CD4-positive, alpha-beta T cell (primary cell): ENCODE results near the gene RGMA. TPM values are rescaled to one million over a fixed set of nuclear protein-coding genes. Genes with fewer than 3 reads are reported as not detected.

Source experiments
- ATAC-seq: fragments of 200-7000 bp; cut with Tn5 transposase; one replicate; pipeline ENCODE4 v1.10.0; 2022; ENCODE audit warnings: mild to moderate bottlenecking; ENCODE audit not compliant: poor library complexity
- CTCF ChIA-PET: fragments of 350-600 bp; sonication (Branson Sonifier 250); formaldehyde crosslinking; loops from one replicate; lab custom pipeline; 2021; ENCODE audit warnings: antibody characterized with exemption, inconsistent platforms; lab: Charles Lee
- POLR2A ChIA-PET: fragments of 350-600 bp; sonication (Branson Sonifier 250); formaldehyde crosslinking; loops from one replicate; lab custom pipeline; 2021; ENCODE audit warnings: antibody characterized with exemption, inconsistent platforms; lab: Charles Lee
- DNase-seq, 14 experiments: peaks; one replicate each; pipeline ENCODE4 v3.0.0-alpha.2; 2013 to 2020; ENCODE audit warnings: mixed read lengths in 2 of 14
- H3K27ac ChIP-seq, 2 donors: one replicate each; pipeline versions ENCODE4 v1.5.1 to v1.7.0; 2013; ENCODE audit warnings: low read length in 2 of 2, low read depth in 1 of 2, mild to moderate bottlenecking in 1 of 2
- H3K27me3 ChIP-seq, 2 experiments: 1 replicate in 1 of 2; 2 replicates in 1 of 2; pipeline versions ENCODE4 v1.6.1 to v1.7.0; 2013; ENCODE audit warnings: low read length in 2 of 2, control low read depth in 1 of 2, mild to moderate bottlenecking in 1 of 2, moderate library complexity in 1 of 2; ENCODE audit not compliant: insufficient read depth in 2 of 2, control insufficient read depth in 1 of 2
- H3K36me3 ChIP-seq: one replicate; pipeline ENCODE4 v1.6.1; 2013; ENCODE audit warnings: low read length, control low read depth; ENCODE audit not compliant: insufficient read depth
- H3K4me1 ChIP-seq: one replicate; pipeline ENCODE4 v1.6.1; 2013; ENCODE audit warnings: low read length, control low read depth; ENCODE audit not compliant: insufficient read depth
- H3K4me3 ChIP-seq: one replicate; pipeline ENCODE4 v1.5.1; 2013; ENCODE audit warnings: mild to moderate bottlenecking, low read length, moderate library complexity
- H3K9me3 ChIP-seq, 2 experiments: 1 replicate in 1 of 2; 2 replicates in 1 of 2; pipeline versions ENCODE4 v1.6.1 to v1.7.0; 2013; ENCODE audit warnings: low read length in 2 of 2, mild to moderate bottlenecking in 2 of 2, control low read depth in 1 of 2, moderate library complexity in 1 of 2; ENCODE audit not compliant: control insufficient read depth in 1 of 2, insufficient read depth in 1 of 2
- H3K27ac Mint-ChIP-seq: one replicate; pipeline ENCODE4 v1.8.0; 2020; ENCODE audit warnings: mixed read lengths
- H3K27me3 Mint-ChIP-seq: one replicate; pipeline ENCODE4 v1.8.0; 2021; ENCODE audit warnings: mixed read lengths
- H3K36me3 Mint-ChIP-seq: one replicate; pipeline ENCODE4 v1.8.0; 2021; ENCODE audit warnings: low read depth, mixed read lengths
- H3K4me1 Mint-ChIP-seq: one replicate; pipeline ENCODE4 v1.8.0; 2021; ENCODE audit warnings: low read depth, mixed read lengths
- H3K4me3 Mint-ChIP-seq: one replicate; pipeline ENCODE4 v1.8.0; 2020; ENCODE audit warnings: mild to moderate bottlenecking, mixed read lengths
- H3K9me3 Mint-ChIP-seq: one replicate; pipeline ENCODE4 v1.8.0; 2020; ENCODE audit warnings: mixed read lengths
- intact Hi-C, 2 experiments: fragments of 100-400 bp; cut with DNase I in 1 of 2; cut with micrococcal nuclease in 1 of 2; formaldehyde crosslinking; loops; one replicate each; pipeline versions ENCODE4 v1.15.1 to v1.9.0; 2023 to 2025; cut with DNase I, micrococcal nuclease
- total RNA-seq, 174 experiments: library from RNA in 2 of 174; stranded (reverse) in 2 of 174; gene quantifications; one replicate each; pipeline ENCODE4 v1.2.3 and lab custom pipeline; 2021 to 2026
- TF ChIP-seq, protein P1 (sequence below): fragments of 200-600 bp; IDR thresholded peaks from one replicate; pipeline ENCODE4 v1.8.0; 2022; ENCODE audit warnings: antibody characterized with exemption, mild to moderate bottlenecking

The RGMA gene
- total RNA-seq, 2 experiments from 2014 or later = not detected

DNA sequence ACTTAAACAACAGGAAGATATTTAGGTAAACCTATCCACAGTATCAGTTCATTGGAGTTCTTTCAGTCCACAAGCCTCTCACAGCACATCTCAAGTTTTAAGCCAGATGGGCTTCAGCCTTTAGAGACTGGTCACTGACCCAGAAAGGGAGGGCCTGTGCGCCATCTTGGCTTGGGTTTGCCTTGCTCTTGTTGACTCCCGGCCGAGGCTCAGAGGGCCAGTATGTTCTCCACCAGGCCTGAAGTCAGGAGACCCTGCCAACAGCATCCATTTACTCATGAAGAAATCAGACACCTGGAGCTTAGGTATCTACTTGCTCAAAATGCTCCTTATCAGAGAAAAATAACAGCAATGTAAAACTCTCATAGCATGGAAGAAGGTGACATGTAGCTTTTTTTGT, 6.2 kb downstream of the RGMA start:
- intact Hi-C loops = no loop called here
- no peak overlapping the region for H3K4me3 Mint-ChIP-seq
- Histone ChIP-seq H3K27ac (no peak overlapping the region), H3K36me3 (no peaks in the 10 kb centered on the region), H3K4me3 (no peak overlapping the region), H3K4me1 (peaks cover 4% of the 10 kb centered on the region), H3K9me3 (no peaks in the 10 kb centered on the region), H3K27me3 (peaks cover 17 to 44% of the 10 kb centered on the region in 2 experiments)
- ATAC-seq (no peak), DNase-seq (no peak)
- ChIA-PET POLR2A (no interaction called here), CTCF (no interaction called here)
- H3K4me1 Mint-ChIP-seq = peaks cover 3% of the 10 kb centered on the region
- TF ChIP-seq, protein P1, sequence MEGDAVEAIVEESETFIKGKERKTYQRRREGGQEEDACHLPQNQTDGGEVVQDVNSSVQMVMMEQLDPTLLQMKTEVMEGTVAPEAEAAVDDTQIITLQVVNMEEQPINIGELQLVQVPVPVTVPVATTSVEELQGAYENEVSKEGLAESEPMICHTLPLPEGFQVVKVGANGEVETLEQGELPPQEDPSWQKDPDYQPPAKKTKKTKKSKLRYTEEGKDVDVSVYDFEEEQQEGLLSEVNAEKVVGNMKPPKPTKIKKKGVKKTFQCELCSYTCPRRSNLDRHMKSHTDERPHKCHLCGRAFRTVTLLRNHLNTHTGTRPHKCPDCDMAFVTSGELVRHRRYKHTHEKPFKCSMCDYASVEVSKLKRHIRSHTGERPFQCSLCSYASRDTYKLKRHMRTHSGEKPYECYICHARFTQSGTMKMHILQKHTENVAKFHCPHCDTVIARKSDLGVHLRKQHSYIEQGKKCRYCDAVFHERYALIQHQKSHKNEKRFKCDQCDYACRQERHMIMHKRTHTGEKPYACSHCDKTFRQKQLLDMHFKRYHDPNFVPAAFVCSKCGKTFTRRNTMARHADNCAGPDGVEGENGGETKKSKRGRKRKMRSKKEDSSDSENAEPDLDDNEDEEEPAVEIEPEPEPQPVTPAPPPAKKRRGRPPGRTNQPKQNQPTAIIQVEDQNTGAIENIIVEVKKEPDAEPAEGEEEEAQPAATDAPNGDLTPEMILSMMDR = no peak
- H3K36me3 Mint-ChIP-seq = no peaks in the 10 kb centered on the region
- H3K27me3 Mint-ChIP-seq = peaks cover 78% of the 10 kb centered on the region
- no peaks in the 10 kb centered on the region for H3K9me3 Mint-ChIP-seq
- H3K27ac Mint-ChIP-seq = no peak overlapping the region

DNA sequence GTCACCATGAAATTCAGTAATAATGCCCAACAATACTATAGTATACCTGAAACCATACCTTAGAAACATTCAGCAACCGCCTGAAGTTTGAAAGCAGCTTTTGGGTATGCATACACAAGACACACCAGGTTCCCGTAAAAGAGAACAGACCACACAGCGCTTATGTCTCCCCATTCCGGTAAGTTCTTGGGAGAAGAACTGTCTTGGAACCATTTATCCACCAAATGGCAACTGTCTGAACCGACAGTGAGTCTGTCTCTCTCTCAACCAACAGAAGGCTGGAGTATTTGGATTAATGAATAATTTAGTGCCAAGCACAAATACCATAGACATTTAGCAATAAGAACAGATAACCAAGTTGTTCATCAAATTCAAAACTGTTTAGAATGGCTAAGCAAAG, 7.6 kb downstream of the RGMA start:
- peaks cover 3 to 37% of the 10 kb centered on the region in 2 experiments for H3K27me3 ChIP-seq
- no peak overlapping the region for H3K4me3 Mint-ChIP-seq
- H3K27ac ChIP-seq = no peak overlapping the region
- POLR2A ChIA-PET = no interaction called here
- TF ChIP-seq, protein P1 = no peak
- no peaks in the 10 kb centered on the region for H3K9me3 ChIP-seq
- no peak overlapping the region for H3K4me3 ChIP-seq
- H3K27ac Mint-ChIP-seq = no peak overlapping the region
- no peak for ATAC-seq
- H3K9me3 Mint-ChIP-seq = no peaks in the 10 kb centered on the region
- peaks cover 78% of the 10 kb centered on the region for H3K27me3 Mint-ChIP-seq
- CTCF ChIA-PET = no interaction called here
- DNase-seq = no peak
- no peaks in the 10 kb centered on the region for H3K4me1 ChIP-seq
- H3K4me1 Mint-ChIP-seq = no peaks in the 10 kb centered on the region
- intact Hi-C loops = no loop called here
- no peaks in the 10 kb centered on the region for H3K36me3 ChIP-seq
- H3K36me3 Mint-ChIP-seq = no peaks in the 10 kb centered on the region

DNA sequence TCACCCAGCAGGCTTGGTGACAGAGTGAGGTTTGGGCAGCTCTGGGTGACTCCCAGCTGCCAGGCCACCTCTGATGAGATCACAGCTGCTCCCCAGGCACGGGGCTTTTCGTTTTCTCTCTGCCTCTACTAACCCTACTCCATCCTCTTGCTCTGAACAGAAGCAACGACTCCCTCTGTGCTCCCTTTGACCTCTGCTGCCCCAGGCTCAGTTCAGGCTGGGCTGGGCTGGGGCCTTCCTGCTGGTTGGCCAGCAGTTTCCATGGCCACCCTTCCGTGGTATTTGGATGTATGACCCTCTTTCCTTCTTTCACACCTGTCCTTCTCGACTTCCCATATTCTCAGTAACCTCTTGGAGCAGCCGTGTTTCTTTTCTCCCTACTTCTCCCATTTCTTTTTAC, 8.6 kb downstream of the RGMA start:
- no peak overlapping the region for H3K4me3 ChIP-seq
- no peaks in the 10 kb centered on the region for H3K9me3 ChIP-seq
- intact Hi-C loops = no loop called here
- ATAC-seq = no peak
- Mint-ChIP-seq H3K9me3 (no peaks in the 10 kb centered on the region), H3K27me3 (peaks cover 75% of the 10 kb centered on the region), H3K36me3 (no peaks in the 10 kb centered on the region), H3K4me1 (no peaks in the 10 kb centered on the region), H3K4me3 (no peak overlapping the region), H3K27ac (no peak overlapping the region)
- DNase-seq = no peak
- TF ChIP-seq, protein P1 = no peak
- H3K27ac ChIP-seq = no peak overlapping the region
- ChIA-PET POLR2A (no interaction called here), CTCF (no interaction called here)
- no peaks in the 10 kb centered on the region for H3K36me3 ChIP-seq
- H3K27me3 ChIP-seq = peaks cover 0 to 28% of the 10 kb centered on the region in 2 experiments
- no peaks in the 10 kb centered on the region for H3K4me1 ChIP-seq
